Measurements from ENCODE around the gene TPRN. TPM values are rescaled to one million over a fixed set of nuclear protein-coding genes. Genes with fewer than 3 reads are reported as not detected.

TPRN gene
- total RNA-seq, 1 experiment from 2014 or later, result 24.9 TPM

- CTCF ChIA-PET, result interaction anchor here (1.0 to 1.6 kb wide), 3 partner anchors 12 to 73 kb away, joined by 6 to 15 read pairs (median 9); partner anchors contain the start of gene RNF224
These were observed 36.7 kb downstream of the TPRN start for GRCh38 chr9:137163805-137164204.

More at GRCh38 chr9:137163805-137164204, 36.7 kb downstream of the TPRN start:
- peak overlapping the region in 1 of 2 experiments; percentile 70; a peak in 3 of 4 replicates for H3K4me3 ChIP-seq (replicated peaks in 1 of 2; ENCODE audit: low read depth in 1 of 2, low read length in 2 of 2)
- ChIA-PET POLR2A (interaction anchor here (0.9 to 2.5 kb wide), 7 partner anchors 14 to 77 kb away, joined by 3 to 16 read pairs (median 6); partner anchors contain the start of genes ANAPC2, CYSRT1, SSNA1 and TUBB4B), RAD21 (ENCODE audit: low non-redundant PET in 1 of 2, low total read pairs in 2 of 2, uncharacterized antibody in 2 of 2, unreplicated experiment in 2 of 2) (interaction anchor here in 1 of 2 experiments (0.6 kb wide), 2 partner anchors 63 to 140 kb away, joined by 3 read pairs; partner anchors contain the start of gene RNF224)
- H3K9me2 ChIP-seq (ENCODE audit: insufficient read depth), result no peaks in the 10 kb centered on the region
- TF ChIP-seq CBX3 (IDR thresholded peaks at IDR 0.05; ENCODE audit: low read depth) (no peak), EGR1 (IDR thresholded peaks at IDR 0.05; ENCODE audit: low read depth) (no peak), TCF7L2 (IDR thresholded peaks at IDR 0.05; ENCODE audit: borderline replicate concordance, extremely low read depth, insufficient read depth, insufficient read length) (no peak), SRF (IDR thresholded peaks at IDR 0.05; ENCODE audit: low read depth) (no peak), MAX (IDR thresholded peaks at IDR 0.05) (no peak), POLR2AphosphoS5 (IDR thresholded peaks at IDR 0.05; ENCODE audit: low read depth, low read length) (no peak), SP1 (IDR thresholded peaks at IDR 0.05; ENCODE audit: low read depth) (no peak), REST (IDR thresholded peaks at IDR 0.05; ENCODE audit: low read depth) (no peak), EZH2phosphoT487 (IDR thresholded peaks at IDR 0.05; ENCODE audit: borderline replicate concordance) (no peak), ZNF274 (IDR thresholded peaks at IDR 0.05; ENCODE audit: low read depth, low read length) (no peak), JUND (IDR thresholded peaks at IDR 0.05) (no peak), YY1 (IDR thresholded peaks at IDR 0.05; ENCODE audit: extremely low read depth, insufficient replicate concordance, low read depth, low read length) (no peak), RAD21 (IDR thresholded peaks at IDR 0.05; ENCODE audit: low read depth) (no peak)
- ATAC-seq (no peak), DNase-seq (ENCODE audit: low read depth, low spot score) (no peak)
- peak overlapping the region; percentile 82; the same call in 1 of the 2 replicates for H3K27ac ChIP-seq (ENCODE audit: low read depth, low read length)
- peak overlapping the region; percentile 98 for H3K4me2 ChIP-seq (ENCODE audit: low read length)
- H3K36me3 ChIP-seq (ENCODE audit: control insufficient read depth in 1 of 2, insufficient read depth in 2 of 2, low read length in 2 of 2), result no peaks in the 10 kb centered on the region
- peaks cover 11 to 59% of the 10 kb centered on the region in 2 experiments for H3K4me1 ChIP-seq (ENCODE audit: control insufficient read depth in 1 of 2, insufficient read depth in 2 of 2, low read length in 2 of 2)
- H2AFZ ChIP-seq (ENCODE audit: low read depth, low read length, poor library complexity, severe bottlenecking), result no peak overlapping the region
- H4K20me1 ChIP-seq (ENCODE audit: insufficient read depth), result no peaks in the 10 kb centered on the region
- no peaks in the 10 kb centered on the region for H3K27me3 ChIP-seq (ENCODE audit: insufficient read depth, low read length)
- H3K79me2 ChIP-seq (ENCODE audit: insufficient read depth, low read length), result no peaks in the 10 kb centered on the region
- BruUV-seq (replicated peaks), result no TSS peak
- H3K9me3 ChIP-seq (ENCODE audit: control insufficient read depth in 1 of 2, insufficient read depth in 1 of 2, low read depth in 1 of 2, low read length in 2 of 2), result no peaks in the 10 kb centered on the region
- H3K9ac ChIP-seq (ENCODE audit: low read length), result peak overlapping the region; percentile 77
- intact Hi-C loops (cut with micrococcal nuclease), result loop anchor here (2.0 kb wide), 2 partner anchors 45 to 59 kb away; partner anchors contain the start of gene RNF208
